HG03280 (cell line): ENCODE measurements around the gene NPM3.

Experiments
- ATAC-seq: cut with Tn5 transposase; IDR thresholded peaks from one replicate; pipeline ENCODE4 v1.9.1; 2021; ENCODE audit warnings: mild to moderate bottlenecking, moderate library complexity; ENCODE audit not compliant: unreplicated experiment

NPM3 gene

GRCh38 chr10:101775273-101776160 is 7.7 kb downstream of the NPM3 start, which contains the start of gene FGF8:
Gene FGF8, minus strand, starts transcription at chr10:101776114. Its CDS starts 214 bp downstream, at chr10:101775900.
- ATAC-seq, result no peak

- no peak for ATAC-seq
Measured at GRCh38 chr10:101774589-101775272, 8.5 kb downstream of the NPM3 start.

GRCh38 chr10:101773923-101774588 is 9.2 kb downstream of the NPM3 start:
- ATAC-seq, result no peak

- no peak for ATAC-seq
Measured at GRCh38 chr10:101772895-101773761, 10.1 kb downstream of the NPM3 start.

- ATAC-seq, result no peak
Measured at GRCh38 chr10:101772017-101772894, 11.0 kb downstream of the NPM3 start.

GRCh38 chr10:101771380-101771779 is 11.9 kb downstream of the NPM3 start:
- no peak for ATAC-seq

- no peak for ATAC-seq
Measured at GRCh38 chr10:101770331-101771215, 12.7 kb downstream of the NPM3 start.

GRCh38 chr10:101769541-101770180 is 13.6 kb downstream of the NPM3 start:
- no peak for ATAC-seq

- ATAC-seq, result no peak
Measured at GRCh38 chr10:101768791-101769170, 14.5 kb downstream of the NPM3 start.

GRCh38 chr10:101767966-101768790 is 15.1 kb downstream of the NPM3 start:
- ATAC-seq, result no peak

- ATAC-seq, result no peak
Measured at GRCh38 chr10:101767600-101767945, 15.7 kb downstream of the NPM3 start.

GRCh38 chr10:101766753-101767599 is 16.3 kb downstream of the NPM3 start:
- ATAC-seq, result no peak

- no peak for ATAC-seq
Measured at GRCh38 chr10:101766306-101766705, 16.9 kb downstream of the NPM3 start.

- ATAC-seq, result no peak
Measured at GRCh38 chr10:101763141-101763846, 20.0 kb downstream of the NPM3 start.

- no peak for ATAC-seq
Measured at GRCh38 chr10:101762736-101763135, 20.5 kb downstream of the NPM3 start.

GRCh38 chr10:101761226-101761625 is 22.0 kb downstream of the NPM3 start:
- no peak for ATAC-seq
